NAMALWA (cell line): ENCODE results near the gene DDX1.

Experiments used
- DNase-seq: peaks from one replicate; pipeline ENCODE4 v3.0.0-alpha.2; 2015; ENCODE audit warnings: low spot score

Gene DDX1

DNA sequence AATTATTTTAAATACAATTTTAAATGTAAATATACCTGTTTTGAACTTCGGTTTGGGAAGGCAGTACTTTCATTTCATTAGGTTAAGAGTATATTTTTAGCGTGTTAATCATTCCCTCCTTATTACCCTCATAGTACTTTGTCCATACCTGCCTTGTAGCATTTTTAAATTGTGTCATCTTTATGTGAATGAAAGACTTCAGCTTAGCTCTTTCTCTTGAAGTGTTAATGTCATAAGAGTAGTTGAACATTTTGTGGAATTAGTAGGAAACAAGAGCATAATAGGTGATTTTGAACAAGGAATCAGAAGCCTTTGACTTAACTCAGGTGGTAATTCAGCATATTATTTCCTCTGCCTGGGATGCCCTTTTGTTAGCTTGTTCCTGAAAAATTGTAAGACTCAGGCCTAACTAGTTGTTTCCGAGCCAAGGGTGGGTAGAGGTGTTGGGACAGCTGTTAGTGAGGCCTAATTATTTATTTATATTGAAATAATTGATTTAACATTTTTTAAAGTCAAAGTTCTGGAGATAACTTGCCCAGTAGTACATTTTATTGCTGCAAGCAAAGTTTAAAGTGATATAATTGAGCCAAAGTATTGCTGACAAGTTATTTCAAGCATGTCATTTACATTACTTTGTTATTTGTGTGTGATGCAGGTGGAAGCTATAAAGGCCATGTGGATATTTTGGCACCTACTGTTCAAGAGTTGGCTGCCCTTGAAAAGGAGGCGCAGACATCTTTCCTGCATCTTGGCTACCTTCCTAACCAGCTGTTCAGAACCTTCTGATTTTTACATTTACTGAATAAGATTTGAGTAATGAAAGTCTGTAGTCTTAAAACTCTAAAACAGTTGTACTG is 38.7 kb downstream of the DDX1 start:
- no peak for DNase-seq

GRCh38 chr2:15630978-15631719 is 39.5 kb downstream of the DDX1 start:
- no peak for DNase-seq

DNA sequence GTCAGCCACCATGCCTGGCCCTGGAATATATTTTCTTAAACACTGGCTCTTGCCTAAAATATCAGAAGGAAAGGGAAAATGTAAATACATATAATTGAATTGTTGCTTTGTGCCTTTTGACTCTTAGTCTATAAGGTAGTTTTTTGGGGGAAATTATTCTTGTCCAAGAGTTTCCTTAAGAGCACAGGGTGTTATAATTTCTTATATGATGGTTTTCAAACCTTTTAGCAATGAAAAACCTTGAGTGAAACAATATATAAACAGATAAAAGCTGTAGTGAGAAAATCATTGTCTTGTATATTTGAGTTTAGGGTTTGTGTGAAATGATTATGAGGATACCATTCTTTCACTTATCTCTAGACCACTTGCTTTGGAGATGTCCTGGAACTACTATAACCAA is 40.2 kb downstream of the DDX1 start:
- DNase-seq: no peak

DNA sequence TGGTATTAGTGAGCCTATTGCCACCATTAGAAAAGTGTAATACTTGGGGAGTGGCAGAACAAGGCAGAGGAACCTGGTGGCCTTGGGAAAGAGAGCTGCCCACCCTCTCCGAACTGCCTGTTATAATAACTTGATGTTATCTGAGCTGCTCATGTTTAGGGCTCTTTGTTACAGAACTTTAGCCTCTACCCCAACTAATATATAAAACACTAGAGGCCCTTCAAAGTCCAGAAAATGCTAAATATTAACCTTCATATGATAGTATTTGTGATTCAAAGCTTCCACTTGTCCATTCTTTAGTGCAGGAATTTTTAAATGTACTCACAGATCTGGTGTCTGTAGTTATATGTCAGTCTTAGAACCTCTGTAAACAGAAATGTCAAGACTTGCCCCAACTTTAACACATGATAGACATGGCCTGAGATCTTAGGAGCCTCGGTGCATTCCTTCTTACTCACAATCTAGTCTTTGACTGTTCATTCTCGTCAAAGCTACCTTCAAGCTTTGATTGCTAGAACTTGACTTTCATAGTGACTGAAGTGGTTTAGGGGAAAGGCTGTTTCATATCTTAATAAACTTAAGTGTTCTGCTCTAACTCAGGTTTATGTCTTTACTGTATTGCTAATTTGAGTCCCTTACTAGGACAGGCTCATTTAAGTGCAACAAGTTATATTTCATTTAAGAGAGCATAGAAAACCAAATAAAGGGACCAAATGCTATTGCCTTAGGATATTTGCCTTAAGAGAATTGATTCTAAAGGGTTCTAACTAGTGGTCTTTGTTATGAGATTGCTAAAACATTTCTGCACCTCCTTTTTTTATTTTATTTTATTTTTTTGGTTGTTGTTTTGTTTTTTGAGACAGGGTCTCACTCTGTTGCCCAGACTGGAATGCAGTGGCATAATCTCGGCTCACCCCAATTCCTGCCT is 41.6 kb downstream of the DDX1 start:
- no peak for DNase-seq

DNA sequence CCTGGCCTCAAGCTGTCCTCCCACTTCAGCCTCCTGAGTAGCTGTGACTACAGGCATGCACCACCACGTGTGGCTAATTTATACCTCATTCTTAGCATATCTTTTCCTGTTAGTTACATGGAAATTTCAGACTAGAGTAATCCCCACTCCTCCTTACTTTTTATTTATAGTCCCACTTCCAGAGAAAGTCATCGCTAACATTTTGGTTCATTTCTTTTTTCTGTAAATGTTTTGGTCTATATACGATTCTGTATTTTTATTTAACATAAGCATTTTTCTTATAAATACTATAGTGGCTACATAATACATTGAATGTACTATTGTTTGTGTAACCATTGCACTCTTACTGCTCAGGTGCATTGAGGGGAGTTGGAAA is 42.3 kb downstream of the DDX1 start:
- no peak for DNase-seq

DNA sequence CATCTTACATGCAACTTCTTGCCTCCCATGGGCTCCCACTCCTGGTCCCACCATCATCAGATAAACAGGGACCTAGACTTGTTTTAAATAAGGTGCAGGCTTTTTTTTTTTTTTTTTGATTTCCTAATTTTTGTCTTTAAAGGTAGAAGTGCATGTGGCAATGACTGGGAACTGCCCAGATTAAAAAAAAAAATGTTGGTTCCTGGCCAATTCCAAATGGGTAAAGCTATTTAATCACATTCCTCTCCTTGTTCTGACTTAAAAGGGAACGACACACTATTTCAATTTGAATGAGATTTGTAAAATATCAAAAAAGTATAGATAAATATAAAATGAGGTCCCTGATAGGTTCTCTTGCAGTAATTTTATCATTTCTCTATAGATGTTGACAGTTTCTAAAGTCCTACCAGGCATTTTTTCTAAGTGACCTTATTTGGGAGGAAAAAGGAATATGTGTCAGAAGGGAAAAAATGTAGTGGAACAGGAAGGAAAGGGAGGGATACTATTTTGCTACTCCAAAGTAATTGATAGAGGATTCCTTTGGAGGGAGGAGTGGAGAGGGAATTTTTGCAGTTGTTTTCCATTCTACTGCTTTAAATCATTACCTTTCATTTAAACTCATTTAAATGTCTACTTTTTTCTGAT is 43.3 kb downstream of the DDX1 start:
- DNase-seq: no peak

DNA sequence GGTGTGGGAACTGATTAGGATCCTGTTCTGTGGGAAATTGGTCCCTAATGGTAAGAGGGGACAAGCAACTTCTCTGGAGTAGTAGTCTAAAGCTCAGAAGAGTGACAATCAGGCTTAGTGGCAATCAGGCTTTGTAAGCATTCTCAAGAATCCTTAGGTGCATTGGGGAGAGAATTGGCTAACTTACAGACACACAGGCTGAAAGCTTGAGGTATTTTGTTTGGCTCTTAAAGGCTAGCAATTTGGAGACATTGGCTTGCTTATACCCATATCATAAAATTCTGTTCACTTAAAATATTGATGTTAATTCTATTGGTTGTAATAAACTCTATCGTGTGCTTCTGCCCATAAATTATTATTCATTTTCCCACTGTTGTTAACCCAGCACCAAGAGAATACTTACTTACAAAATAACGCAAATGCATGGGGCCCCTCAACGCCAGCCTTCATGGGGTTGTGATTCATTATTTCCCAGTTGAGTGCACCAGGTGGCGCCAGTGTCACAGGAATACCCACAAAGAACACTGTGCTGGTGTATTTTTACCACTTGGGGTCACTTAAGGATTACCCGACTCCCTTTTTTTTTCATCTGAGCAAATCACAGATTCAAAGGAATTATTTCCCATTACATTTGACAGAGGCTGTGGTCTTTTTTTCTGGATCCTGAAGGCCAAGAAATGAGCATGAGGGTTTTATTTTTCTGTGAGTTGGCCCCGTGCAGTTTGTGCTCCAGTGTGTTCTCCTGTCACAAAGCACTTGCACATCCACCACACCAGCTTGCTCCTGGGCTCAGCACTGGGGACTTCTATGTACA is 45.5 kb downstream of the DDX1 start:
- peak; percentile 75 for DNase-seq

DNA sequence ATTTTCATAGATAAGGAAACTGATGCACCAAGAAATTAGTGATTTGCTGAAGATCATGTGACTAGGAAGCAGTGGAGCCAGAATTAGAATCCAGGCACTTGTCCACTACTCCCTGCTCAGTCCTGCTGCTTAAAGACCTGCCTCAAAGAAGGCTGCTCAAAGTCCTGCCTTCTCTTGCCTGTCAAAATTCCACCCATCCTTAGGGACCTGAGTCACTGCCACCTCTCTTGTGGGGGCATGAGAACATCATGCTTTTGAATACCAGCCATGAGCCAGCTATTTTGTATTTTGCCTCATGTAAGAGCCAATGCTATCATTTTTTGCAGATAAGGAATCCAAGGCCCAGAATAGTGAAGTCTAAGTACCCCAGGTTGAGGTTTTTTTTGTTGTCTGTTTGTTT is 47.1 kb downstream of the DDX1 start:
- no peak for DNase-seq

GRCh38 chr2:15639323-15640251 is 47.9 kb downstream of the DDX1 start:
- no peak for DNase-seq

DNA sequence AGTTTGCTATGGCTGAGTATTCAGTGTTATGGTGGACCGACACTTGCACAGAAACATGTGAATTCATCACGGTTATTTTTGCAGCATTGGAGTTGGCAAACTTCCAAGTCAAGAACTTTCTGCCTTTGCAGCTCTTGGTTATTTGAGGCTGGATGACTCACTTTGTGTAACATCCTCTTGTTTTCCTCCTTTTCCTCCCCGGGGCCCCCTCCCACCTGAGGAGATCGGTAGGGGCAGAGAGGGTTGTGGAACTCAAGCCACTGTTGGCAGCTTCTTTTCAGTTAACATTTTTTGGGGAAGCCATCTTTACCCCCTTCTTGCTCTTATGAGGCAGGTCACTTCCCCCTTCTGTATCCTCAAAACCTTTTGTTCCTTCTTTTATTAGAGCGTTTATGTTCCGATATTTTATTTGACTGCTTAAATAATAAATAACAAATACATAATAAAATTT is 48.6 kb downstream of the DDX1 start:
- DNase-seq: no peak

- no peak for DNase-seq
Observed at GRCh38 chr2:15640784-15641183, 49.1 kb downstream of the DDX1 start.

GRCh38 chr2:15641530-15641982 is 49.9 kb downstream of the DDX1 start:
- no peak for DNase-seq

DNA sequence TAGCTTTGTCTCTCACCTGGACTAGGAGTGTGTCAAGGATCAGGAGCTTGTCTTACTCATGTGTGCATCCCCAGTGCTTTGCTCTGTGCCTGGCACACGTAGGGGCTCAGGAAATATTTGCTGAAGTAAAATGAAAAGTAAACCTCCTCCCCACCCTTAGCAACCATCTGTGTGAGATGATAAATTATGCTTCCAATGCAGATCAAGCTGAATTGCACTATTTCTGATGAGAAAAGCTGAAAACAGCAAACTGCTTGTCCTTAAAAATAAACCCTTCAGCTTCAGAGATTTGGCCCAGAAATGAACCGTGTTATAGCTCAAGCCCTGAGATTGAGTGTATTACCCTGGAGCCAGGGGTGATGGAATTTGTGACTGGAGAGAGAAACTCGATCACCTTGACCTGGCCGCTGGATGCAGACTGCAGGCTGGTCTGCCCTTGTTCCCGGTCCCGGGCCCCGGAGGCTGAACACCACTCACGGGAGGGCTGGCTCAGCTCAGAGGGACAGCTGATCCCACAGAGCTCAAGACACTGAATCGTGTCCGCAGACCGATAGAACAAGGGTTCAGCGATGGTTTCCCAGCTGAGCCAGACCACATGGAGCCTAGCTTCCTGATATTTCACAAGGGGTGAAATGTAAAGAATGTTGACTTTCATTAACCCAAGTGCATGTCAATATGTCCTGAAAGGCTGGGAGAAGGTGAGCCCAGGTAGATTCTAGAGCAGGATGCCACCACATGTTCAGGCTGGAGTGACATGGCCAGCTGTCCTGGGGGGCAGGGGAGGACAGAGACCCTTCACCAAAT is 50.5 kb downstream of the DDX1 start:
- DNase-seq: no peak

- DNase-seq: no peak
Observed at GRCh38 chr2:15642815-15643500, 51.3 kb downstream of the DDX1 start.

- no peak for DNase-seq
Observed at GRCh38 chr2:15643791-15644585, 52.3 kb downstream of the DDX1 start.

DNA sequence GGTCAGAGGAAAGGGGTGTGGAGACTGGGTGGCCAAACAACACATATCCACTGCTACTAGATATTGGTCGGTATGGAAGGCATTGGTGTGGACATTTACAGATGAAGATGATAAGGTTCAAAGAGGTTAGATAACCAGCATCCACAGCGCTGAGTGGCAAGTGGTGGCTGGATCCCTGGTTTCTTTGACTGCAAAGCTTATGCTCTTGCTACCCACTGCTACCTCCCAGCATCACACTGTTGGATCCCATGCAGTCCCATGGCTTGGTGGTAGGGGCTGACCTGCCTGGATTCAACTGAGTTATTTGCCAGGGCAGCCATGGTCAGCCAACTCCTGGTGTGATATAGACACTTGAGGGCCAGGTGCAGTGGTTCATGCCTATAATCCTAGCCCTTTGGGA is 53.6 kb downstream of the DDX1 start:
- DNase-seq: no peak

GRCh38 chr2:15645720-15646385 is 54.2 kb downstream of the DDX1 start:
- DNase-seq: peak; percentile 10
